Esophagus squamous epithelium (tissue), 5 donors: ENCODE measurements around the gene SRSF10. TPM values are rescaled to one million over a fixed set of nuclear protein-coding genes. Genes with fewer than 3 reads are reported as not detected.

ENCODE experiments used
- DNase-seq: peaks from one replicate; lab custom pipeline; 2025; lab: John Stamatoyannopoulos, UW
- H3K27ac ChIP-seq, 4 donors: fragments of 200-600 bp; sonication (generic); one replicate each; pipeline ENCODE4 v1.5.1; 2016 to 2019; ENCODE audit warnings: mild to moderate bottlenecking in 1 of 4
- H3K27me3 ChIP-seq, 4 donors: fragments of 200-600 bp; sonication (generic); 1 replicate in 3 of 4; 2 replicates in 1 of 4; pipeline versions ENCODE4 v1.5.1 to v1.6.0; 2017 to 2021; ENCODE audit warnings: antibody characterized with exemption in 1 of 4
- H3K36me3 ChIP-seq, 3 donors: fragments of 200-600 bp; sonication (generic); one replicate each; pipeline ENCODE4 v1.5.1; 2016 to 2019
- H3K4me1 ChIP-seq, 3 donors: fragments of 200-600 bp; sonication (generic); one replicate each; pipeline ENCODE4 v1.5.1; 2017 to 2019
- H3K4me3 ChIP-seq, 4 donors: fragments of 200-600 bp; sonication (generic); 1 replicate in 3 of 4; 2 replicates in 1 of 4; pipeline ENCODE4 v1.5.1; 2016 to 2019; ENCODE audit warnings: mild to moderate bottlenecking in 2 of 4, moderate library complexity in 1 of 4
- H3K9me3 ChIP-seq, 3 donors: fragments of 200-600 bp; sonication (generic); one replicate each; pipeline ENCODE4 v1.5.1; 2016 to 2019
- POLR2A ChIP-seq, 4 donors: fragments of 450-650 bp; IDR thresholded peaks; one replicate each; pipeline ENCODE4 v1.6.1; 2017; ENCODE audit warnings: antibody characterized with exemption in 4 of 4, mild to moderate bottlenecking in 4 of 4, moderate library complexity in 3 of 4
- WGBS, 2 donors: methylation state at CpG; one replicate each; pipeline ENCODE4 v1.1.5; 2018; 5-methylcytosine and 5-hydroxymethylcytosine counted together
- intact Hi-C: fragments of 100-400 bp; cut with DNase I; formaldehyde crosslinking; loops from one replicate; pipeline ENCODE4 v1.15.0; 2022
- total RNA-seq, 4 donors: library from RNA; depleted of rRNA; stranded (reverse); fragments of >200 nt; gene quantifications; one replicate each; pipeline ENCODE4 v1.1.0, GENCODE V29; 2016
- TF ChIP-seq, protein P1 (sequence below), 6 experiments: fragments of 450-650 bp in 4 of 6; fragments of 200-600 bp in 2 of 6; sonication (generic) in 2 of 6; IDR thresholded peaks; one replicate each; pipeline ENCODE4 v1.5.1; 2016 to 2019; ENCODE audit warnings: antibody characterized with exemption in 6 of 6, mild to moderate bottlenecking in 4 of 6, moderate library complexity in 4 of 6
- donor health status: DM: yes; HTN: yes; CAD: no.

Gene SRSF10
- total RNA-seq, 4 donors from 2014 or later: 45.1 to 96.1 (median 67.1) TPM

GRCh38 chr1:23967871-23968270 is 12.3 kb downstream of the SRSF10 start:
- intact Hi-C loops: no loop called here
- Histone ChIP-seq H3K4me3 (no peak overlapping the region), H3K27ac (no peak overlapping the region), H3K4me1 (peaks cover 0 to 23% (median 3%) of the 10 kb centered on the region in 3 donors), H3K9me3 (no peaks in the 10 kb centered on the region), H3K27me3 (no peaks in the 10 kb centered on the region), H3K36me3 (peaks cover 0 to 92% (median 19%) of the 10 kb centered on the region in 3 donors)
- DNase-seq: no peak
- TF ChIP-seq, protein P1, sequence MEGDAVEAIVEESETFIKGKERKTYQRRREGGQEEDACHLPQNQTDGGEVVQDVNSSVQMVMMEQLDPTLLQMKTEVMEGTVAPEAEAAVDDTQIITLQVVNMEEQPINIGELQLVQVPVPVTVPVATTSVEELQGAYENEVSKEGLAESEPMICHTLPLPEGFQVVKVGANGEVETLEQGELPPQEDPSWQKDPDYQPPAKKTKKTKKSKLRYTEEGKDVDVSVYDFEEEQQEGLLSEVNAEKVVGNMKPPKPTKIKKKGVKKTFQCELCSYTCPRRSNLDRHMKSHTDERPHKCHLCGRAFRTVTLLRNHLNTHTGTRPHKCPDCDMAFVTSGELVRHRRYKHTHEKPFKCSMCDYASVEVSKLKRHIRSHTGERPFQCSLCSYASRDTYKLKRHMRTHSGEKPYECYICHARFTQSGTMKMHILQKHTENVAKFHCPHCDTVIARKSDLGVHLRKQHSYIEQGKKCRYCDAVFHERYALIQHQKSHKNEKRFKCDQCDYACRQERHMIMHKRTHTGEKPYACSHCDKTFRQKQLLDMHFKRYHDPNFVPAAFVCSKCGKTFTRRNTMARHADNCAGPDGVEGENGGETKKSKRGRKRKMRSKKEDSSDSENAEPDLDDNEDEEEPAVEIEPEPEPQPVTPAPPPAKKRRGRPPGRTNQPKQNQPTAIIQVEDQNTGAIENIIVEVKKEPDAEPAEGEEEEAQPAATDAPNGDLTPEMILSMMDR (IDR thresholded peaks at IDR 0.05): no peak
- no peak for TF ChIP-seq POLR2A (IDR thresholded peaks at IDR 0.05)
- whole genome bisulfite sequencing, 2 donors: 74 to 89% methylated on average over 2 of the region's 2 CpGs

DNA sequence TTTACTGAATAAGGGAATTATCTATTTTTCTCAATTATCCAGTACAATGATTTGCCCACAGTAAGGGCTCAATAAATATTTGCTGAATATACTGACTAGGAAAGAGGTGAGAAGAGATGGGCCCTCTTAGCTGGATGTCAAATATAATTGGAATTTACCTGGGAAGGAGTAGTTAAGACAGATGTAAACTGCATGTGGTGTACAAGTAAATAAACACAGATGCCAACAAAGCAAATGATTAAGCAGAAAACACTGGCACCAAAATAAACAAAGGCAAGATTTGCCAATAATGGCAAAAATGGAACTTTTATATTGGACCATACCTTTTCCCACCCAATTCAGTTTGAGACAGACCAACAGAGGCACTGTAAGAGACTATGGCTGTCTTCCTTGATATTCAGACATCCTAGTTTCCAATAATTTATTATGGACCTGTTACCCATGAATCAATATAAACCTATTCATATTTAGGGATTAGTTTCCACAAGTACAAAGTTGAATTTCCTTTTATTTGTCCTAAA is 13.1 kb downstream of the SRSF10 start:
- peaks cover 0 to 85% (median 19%) of the 10 kb centered on the region in 3 donors for H3K36me3 ChIP-seq
- DNase-seq: no peak
- TF ChIP-seq, protein P1 (IDR thresholded peaks at IDR 0.05): no peak
- no peak for TF ChIP-seq POLR2A (IDR thresholded peaks at IDR 0.05)
- H3K4me3 ChIP-seq: no peak overlapping the region
- no peaks in the 10 kb centered on the region for H3K27me3 ChIP-seq
- peaks cover 0 to 25% (median 3%) of the 10 kb centered on the region in 3 donors for H3K4me1 ChIP-seq
- no peaks in the 10 kb centered on the region for H3K9me3 ChIP-seq
- H3K27ac ChIP-seq: no peak overlapping the region
- intact Hi-C loops: no loop called here

DNA sequence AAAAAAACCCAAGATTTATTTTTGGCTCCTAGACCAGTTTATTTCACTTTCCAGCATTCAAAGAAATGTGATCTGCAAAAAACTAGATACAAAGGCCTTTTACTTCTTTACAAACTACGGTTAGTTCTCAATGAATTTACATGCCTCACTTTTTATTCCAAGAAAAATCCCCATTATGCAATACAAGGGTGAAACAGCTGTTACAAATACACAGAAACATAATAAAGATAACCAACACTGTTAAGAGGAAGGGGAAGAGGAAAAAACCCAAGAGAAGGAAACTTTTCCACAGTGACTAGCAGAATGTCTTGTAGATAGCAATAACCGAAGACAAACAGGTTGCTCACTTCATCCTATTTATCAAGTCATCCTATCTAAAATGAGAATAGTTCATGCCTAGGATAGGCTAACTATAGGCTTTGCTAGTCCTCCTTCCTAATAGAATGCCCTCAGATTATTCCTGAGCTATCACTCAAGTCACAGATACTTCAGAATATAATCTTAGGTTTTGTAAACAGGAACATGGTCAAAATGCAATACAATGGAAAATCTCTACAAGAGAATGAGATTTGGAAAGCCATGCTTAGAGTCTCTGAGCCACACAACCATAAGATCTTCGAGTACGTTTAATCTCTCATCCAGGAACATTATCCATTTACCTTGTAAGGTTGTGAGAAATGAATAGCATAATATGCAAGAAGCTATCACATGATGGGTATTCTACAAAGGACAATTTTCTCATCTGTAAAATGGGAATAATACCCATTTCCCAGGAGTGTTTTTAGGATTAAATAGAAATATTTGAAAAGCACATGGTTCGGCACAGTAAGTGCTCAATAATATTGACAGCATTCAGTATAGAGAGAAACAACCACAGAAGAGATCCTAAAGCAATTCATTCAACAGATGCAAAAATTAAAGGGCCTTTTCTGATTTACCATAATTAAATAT is 15.1 kb downstream of the SRSF10 start:
- intact Hi-C loops: no loop called here
- 57 to 65% methylated on average over 5 of the region's 5 CpGs for WGBS, 2 donors
- H3K27ac ChIP-seq: peak overlapping the region in 3 of 4 donors; percentile 6 to 51 (median 26)
- no peak for TF ChIP-seq POLR2A (IDR thresholded peaks at IDR 0.05)
- TF ChIP-seq, protein P1 (IDR thresholded peaks at IDR 0.05): no peak
- H3K4me3 ChIP-seq: no peak overlapping the region
- peaks cover 0 to 39% (median 8%) of the 10 kb centered on the region in 3 donors for H3K4me1 ChIP-seq
- no peak for DNase-seq
- no peaks in the 10 kb centered on the region for H3K9me3 ChIP-seq
- H3K27me3 ChIP-seq: no peaks in the 10 kb centered on the region
- peaks cover 0 to 78% (median 4%) of the 10 kb centered on the region in 3 donors for H3K36me3 ChIP-seq

- WGBS, 2 donors: 66 to 73% methylated on average over 3 of the region's 3 CpGs
- intact Hi-C loops: no loop called here
These were observed 15.9 kb downstream of the SRSF10 start for GRCh38 chr1:23964235-23964668.

More at GRCh38 chr1:23964235-23964668, 15.9 kb downstream of the SRSF10 start:
- H3K27me3 ChIP-seq: no peaks in the 10 kb centered on the region
- peak overlapping the region in 3 of 4 donors; percentile 6 to 51 (median 26) for H3K27ac ChIP-seq
- H3K36me3 ChIP-seq: peaks cover 0 to 69% (median 0%) of the 10 kb centered on the region in 3 donors
- no peak for DNase-seq
- H3K9me3 ChIP-seq: no peaks in the 10 kb centered on the region
- peaks cover 0 to 39% (median 8%) of the 10 kb centered on the region in 3 donors for H3K4me1 ChIP-seq
- TF ChIP-seq, protein P1 (IDR thresholded peaks at IDR 0.05): no peak
- no peak for TF ChIP-seq POLR2A (IDR thresholded peaks at IDR 0.05)
- H3K4me3 ChIP-seq: no peak overlapping the region
